Measurements from ENCODE around the gene SHMT2.

SHMT2 gene

DNA sequence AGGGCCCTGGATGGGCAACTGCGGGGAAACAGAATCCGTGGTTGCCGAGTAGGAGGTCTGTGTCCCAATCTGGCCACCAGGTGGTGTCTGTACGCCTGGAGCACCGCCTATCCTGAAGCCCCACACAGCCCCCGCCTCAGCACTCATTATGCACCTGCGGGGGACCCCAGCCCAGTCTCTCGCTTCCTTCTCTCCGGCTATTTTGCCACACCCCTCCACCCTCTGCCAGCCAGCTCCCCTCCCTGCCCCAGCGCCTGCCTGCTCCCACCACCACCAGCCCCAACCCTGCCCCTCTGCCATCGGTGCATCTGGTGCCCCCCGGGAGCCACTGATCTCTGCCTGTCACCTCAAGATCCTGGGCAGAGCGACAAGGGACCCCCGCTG, 15.1 kb upstream of the SHMT2 start:
- peak in 1 of 2 donors; percentile 49 for DNase-seq (ENCODE audit: low read depth in 2 of 2)

DNA sequence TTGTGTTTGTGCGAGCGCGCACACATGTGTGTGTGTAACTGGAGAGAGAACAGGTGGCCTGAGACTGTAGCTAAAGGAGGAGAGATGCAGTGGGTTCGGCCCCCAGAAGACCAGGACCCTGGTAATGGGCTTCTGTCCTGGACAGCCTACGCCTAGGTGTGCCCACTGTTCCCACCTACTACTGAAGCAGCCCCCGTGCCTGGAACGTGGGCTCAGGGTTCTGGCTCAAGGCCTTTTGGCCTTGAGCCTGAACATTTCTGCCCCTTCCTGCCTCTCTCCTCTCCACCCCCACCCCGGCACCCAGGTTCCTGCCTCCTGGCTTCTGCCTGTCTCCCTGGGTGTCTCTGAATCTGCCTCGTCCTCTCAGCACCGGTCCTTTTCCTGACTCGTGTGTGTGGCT, 14.4 kb upstream of the SHMT2 start:
- DNase-seq (ENCODE audit: low read depth in 2 of 2): no peak

DNA sequence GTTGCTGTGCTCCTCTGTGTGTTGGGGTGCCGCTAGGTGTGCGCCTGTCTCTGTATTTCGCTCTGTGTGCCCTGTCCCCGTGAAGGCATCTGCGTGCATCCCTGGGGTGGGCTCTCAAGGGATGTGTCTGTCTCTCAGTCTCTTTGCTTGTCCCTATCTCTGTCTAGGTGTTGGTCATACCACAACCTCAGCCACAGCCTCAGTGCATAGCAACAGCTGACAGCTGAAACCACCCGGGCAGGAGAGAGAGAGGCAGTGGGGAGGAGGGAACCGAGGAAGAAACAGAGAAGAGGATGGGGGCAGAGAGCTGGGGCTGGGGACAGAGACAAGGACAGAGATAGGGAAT, 13.9 kb upstream of the SHMT2 start:
- no peak for DNase-seq (ENCODE audit: low read depth in 2 of 2)

DNA sequence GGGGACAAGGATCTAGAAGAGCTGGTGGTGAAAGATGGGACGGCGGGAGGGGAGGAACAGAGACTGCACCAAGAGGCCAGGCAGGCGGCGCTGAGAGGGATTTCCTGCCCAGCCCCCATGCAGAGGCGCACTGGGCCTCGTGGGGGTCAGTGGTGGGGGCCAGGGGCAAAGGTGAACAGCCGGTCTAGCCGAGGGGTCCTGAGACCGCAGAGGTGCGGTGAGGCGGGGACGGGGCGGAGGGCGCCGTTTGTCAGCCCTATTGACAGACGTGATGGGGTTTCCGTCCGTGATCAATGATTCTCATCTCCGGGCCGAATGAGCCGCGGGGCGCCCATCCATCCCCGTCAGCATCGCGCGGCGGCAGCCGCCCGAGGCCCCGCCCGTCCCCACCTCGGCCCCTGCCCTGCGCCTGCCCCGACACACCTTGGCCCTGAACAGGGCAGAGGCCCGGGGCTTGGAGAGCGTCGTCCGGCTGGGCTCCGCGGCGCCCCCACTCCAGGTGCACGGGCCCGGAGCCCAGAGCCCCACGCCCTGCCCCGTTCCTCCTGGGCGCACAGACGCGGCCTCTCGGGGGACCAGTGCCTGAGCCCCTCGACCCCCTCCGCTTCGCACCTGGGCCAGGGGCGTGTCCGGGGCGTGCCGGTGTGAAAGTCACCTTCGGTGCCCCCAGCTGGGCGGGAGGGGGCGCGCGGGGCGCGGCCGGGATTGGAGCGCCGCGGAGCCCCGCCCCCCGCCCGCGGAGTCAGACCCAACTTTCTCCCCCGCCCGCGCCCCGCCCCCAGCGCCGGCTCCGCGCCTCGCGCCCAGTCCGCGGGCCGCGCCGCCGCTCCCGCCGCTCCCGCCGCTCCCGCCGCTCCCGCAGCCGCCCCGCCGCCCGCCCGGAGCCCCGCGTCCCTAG, 13.2 kb upstream of the SHMT2 start, which contains the start of gene NXPH4:
TSS of gene NXPH4 (plus strand) at position 781 of the 898 bp plus-strand sequence. CDS start 176 bp downstream, outside the sequence.
- no peak for DNase-seq (ENCODE audit: low read depth in 2 of 2)

DNA sequence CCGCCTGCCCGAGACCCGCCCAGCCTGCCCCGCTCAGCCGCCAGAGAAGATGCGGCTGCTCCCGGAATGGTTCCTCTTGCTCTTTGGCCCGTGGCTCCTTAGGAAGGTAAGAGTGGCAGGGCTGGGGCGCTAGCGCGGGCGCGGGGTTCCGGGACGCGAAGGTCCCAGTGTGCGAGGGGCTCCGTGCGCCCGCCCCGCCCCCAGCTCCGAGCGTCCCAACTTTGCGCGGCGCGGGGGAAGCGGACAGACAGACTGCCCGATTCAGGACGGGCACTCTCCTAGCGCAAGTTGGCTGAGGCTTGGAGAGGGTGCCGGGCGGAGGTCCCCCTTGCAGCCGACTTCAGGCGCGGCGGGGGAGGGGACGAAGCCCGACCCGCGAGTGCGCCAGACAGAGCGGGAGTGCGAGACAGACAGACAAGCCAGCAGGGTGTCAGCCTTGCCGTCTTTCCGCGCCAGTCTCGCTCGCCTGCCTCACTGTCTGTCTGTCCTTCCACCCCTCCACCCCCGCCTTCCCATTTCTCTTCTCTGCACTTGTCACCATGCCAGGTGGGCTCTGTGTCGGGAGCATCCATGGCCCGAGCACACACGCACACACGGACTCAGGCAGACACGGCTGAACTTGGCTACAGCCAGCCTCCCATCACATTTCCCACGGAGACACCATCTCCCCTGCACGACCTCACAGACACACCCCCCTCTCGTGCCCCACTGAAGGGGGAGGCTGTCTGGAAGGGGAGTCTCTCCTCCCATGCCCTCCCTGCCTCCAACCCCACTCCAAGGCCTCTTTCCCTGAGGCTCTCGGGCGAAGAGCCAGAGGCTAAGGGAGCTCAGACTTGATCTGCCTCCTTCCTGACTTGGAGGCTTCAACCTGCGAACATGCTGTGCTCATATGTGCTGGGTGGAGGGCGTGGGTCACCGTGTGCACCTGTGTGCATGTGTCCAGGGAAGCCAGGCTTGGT, 12.3 kb upstream of the SHMT2 start:
- no peak for DNase-seq (ENCODE audit: low read depth in 2 of 2)

DNA sequence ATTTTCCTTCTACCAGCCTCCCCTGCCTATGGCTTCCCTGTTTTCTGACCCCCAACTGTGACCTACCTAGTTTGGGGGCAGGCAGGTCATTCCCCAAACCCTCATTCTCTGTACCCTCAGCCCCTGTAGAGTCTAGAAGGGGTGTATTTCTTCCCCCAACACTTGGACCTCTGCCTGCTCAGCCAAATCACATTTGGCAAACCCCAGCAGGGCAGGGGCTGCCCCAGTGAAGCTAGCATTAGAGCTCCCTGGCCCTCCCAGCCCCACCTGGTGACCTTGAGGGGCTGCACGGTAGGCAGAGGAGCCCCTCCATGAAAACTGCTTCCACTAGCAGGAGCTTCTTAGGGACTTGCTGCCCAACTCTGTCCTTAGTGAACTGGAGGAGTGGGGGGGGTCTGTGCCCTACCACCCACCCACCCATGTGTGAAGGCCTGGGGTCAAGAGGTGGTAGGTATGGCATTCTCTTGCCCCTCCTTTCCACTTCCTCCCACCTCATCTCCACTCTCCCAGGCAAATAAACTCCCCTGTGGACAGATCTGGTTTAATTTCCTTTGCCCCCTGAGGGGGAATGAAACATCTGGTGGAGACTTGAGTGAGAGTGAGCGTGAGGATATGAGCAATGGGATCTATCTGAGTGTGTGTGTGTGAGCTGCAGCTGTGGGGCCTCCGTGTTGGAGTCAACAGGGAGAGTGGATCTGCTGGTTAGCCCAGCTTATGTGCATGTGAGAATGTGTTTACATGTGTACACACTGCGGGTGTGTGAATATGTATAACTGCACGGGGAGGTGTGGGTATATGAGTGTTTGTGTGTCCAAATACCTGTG, 11.3 kb upstream of the SHMT2 start:
- DNase-seq (ENCODE audit: low read depth in 2 of 2): no peak

DNA sequence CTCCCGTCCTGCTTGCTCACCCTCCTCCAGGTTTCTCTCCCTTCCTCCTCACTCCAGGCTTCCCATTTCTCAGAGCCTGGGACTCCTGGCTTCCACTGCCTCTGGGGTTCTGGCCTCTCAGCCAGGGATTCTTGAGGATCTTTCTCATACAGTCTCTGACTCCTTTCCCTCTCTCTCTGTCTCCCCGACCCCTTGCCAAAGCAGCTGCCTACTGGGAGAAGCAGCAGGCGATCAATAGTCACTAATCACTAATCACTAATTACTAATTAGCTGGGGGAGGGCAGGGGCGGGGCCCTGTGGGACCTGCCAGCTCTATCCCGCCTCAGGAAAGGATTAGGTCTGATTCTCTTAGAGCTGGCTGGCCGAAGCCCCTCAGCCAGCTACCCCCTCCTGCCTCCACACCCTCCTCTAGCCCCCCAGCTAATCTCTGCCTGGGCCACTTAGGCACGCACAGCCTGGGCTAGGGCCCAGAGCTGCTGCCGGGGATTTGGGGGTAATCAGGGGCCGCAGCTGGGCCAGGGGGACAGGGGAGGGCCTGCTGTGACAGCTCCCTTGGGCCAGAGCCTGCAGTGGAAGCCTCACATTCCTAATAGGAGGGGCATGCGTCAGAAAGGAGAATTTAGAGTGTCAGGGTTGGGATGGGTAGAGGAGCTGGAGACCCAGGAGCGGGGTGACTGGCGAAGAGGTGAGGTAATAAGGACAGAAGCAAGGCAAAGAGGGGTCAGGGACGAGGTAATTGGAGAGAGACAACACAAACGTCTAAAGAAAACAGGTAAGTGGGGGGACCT, 10.1 kb upstream of the SHMT2 start:
- DNase-seq (ENCODE audit: low read depth in 2 of 2): no peak

DNA sequence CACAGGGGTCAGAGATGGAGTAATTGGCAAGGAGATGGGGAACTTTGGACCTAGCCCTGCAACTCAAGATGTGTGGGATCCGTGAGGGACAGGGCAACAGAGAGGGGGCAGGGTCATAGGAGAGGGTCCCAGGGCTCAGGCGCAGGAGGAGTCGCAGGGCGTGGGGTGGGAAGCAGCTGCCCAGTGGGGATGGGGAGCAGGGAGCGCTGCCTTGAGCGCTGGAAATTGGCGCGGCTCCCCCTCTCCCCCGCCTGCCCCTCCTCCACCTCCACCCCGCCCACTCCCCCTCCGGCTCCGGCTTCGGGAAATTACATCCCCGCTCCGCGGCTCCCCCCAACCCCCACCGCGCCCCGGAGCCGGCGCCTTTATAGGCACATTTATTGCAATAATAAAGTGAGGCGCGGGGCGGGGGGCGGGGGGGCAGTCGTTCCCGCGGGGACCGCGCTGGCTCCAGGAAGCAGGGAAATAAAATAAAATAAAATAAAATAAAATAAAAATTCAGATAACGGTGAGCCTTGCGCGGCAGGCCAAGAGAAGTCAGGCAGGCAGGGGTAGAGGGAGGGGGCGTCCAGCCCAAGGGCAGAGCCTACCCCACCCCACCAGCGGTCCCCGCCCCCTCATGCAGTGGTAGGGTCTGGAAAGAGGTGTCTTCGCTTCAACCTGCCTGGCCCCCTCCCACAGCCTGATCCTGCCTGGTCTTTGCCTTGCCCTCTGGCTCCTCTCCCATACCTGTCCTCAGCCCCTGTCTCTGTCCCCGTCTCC, 9.3 kb upstream of the SHMT2 start:
- no peak for DNase-seq (ENCODE audit: low read depth in 2 of 2)

DNA sequence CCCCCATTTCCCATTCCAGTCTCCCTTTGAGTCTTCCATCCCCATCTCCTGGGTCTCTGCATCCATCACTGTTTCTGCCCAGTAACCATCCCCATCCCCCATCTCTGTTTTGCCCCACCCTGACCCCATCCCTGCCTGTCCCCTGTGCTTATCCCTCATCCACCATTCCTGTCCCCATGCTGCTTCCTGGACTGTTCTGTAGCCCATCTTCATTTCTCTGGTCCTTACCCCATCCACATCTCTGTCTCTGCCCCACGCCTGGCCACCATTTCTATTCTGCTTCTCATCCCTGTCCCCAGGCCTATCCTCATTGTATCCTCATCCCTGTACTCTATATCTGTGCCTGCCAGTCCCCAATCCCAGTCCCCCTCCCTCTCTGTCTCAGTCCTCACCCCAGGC, 8.7 kb upstream of the SHMT2 start:
- DNase-seq (ENCODE audit: low read depth in 2 of 2): no peak

DNA sequence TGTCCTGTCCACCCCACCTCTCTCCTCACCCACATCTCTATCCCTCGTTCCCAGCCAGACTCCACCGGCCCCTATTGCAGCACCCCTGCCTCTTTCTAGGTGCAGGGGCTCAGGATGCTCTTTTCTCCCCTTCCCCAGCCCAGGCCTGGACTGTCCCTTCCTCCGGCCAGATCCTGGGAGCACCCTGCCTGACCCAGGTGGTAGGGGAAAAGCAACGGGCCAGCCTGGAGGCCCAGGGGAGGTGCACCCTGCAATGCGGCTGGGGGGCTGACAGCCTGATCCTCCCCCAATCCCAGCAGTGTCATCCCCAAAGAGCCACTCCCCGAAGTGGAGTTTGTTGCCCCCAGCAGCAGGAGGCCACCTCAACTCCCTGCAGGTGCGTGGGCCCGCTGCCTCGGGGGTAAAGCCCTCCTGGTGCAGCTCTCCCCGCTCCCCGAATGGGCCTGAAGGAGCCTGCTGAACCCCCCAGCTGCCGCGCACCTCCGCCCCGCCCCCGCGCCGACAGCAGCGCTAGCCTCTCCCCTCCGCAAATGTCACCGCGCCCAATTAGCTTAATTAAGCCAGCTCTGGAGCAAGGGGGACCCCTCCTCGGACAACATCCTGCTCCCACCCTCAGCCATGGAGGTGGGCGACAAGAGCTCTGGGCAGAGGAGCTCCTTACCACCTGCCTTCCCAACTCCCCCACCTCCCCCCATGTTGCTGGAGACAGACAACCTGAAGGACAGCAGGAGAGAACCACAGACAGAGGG, 8.2 kb upstream of the SHMT2 start:
- no peak for DNase-seq (ENCODE audit: low read depth in 2 of 2)

DNA sequence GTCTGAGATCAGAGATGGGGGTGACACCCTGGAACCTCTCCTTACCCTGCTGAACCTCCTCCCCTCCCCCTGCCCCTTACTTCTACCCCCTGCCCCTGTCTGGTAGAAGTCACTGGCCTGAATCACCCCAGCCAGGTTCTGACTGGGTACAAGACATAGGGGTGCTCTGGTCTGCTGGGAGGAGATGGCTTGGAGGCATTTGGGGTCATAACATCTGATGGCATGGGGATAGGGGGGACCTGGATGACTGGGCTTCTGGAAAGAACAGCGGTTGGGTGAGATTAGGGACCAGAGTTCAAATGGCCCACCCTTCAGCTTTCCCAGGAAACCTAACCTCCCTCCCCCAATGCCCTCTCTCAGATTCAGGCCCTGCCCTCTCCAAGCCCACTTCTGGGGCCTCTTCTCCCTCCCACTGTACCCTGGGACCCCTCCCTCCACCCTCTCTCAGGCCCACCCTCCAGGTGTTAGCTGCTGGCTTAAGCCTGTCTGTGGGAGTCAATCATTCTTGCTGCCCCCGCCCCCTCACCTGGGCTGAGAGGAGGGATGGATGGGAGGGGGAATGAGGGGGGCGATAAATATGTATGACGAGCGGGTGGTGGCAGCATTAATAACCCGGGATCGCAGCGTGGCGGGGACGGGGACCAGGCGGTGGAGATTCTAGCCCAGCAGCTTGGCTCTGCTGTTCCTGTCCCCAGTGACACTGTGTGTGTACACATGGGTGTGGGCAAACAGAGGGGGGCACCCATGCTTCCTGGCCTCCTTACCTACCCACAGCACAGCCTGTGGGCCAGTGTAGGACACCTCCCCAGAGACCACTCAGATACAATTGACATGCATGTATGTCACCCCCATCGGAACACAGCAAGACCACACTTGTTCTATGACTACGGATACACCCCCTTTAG, 7.0 kb upstream of the SHMT2 start:
- DNase-seq (ENCODE audit: low read depth in 2 of 2): no peak

DNA sequence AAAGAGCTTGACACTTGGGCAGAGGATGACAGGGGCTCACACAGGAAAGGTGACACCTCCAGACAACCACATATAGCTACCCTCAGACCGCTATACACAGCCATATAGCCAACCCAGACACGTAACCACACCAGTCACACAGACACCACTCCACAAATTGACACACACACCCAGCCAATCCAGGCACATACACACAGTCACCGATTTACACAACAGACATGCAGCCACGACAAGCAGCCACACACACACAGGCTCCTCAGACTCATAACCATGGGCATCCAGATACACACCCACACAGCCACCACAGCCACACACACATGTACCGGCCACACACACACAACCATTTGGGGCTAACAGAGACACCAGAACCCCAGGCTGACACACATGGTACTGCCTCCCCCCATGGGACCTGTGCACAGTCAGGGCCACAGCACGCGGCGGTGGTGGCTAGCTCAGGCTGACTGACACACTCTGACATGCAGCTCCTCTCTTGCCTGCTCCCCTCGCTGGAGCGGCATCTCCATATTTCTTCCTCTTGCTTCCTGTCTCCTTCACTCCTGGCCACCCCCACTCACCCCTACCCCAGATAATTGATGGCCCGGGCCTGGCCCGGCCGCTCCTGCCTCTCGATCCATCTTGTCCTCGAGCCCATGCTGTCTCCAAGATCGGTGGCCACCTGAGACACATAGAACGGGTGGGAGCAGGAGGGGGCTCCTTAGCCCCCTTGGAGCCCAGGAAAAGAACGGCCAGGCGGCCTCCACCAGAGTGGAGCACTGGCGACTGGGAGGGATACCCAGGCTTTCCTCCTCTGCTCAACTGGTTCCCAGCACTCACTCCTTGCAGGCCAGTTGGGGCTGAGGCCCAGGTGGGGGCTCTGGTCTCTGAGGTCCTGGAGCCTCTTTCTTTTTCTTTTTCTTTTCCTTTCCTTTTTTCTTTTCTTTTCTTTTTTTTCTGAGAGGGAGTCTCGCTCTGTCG, 6.0 kb upstream of the SHMT2 start:
- DNase-seq (ENCODE audit: low read depth in 2 of 2): no peak

DNA sequence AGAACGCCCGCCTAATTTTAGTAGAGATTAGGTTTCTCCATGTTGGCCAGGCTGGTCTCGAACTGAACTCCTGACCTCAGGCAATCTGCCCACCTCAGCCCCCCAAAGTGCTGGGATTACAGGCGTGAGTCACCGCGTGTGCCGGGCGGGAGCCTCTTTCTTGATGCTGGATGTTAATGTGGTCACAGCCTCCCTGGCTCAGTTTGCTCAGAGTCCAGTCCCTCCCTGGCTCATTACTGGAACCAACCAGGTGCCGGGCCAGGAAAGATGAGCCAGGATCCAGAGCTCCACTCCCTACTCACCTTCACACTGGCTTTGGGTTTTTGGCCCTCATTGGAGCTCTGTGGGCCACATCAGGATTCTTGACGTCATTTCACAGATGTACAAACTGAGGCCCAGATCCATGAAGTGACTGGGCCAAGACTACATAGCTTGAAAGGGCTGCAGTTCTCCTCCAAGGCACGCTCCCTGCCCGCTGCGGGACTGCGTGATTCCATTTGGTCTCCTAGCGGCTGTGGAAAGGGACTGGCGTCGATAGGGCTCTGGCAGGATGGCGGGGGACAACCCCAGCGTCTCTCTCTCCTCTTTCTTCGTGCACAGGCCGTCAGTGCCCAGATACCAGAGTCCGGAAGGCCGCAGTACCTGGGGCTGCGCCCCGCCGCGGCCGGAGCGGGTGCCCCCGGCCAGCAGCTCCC, 5.1 kb upstream of the SHMT2 start:
- no peak for DNase-seq (ENCODE audit: low read depth in 2 of 2)

DNA sequence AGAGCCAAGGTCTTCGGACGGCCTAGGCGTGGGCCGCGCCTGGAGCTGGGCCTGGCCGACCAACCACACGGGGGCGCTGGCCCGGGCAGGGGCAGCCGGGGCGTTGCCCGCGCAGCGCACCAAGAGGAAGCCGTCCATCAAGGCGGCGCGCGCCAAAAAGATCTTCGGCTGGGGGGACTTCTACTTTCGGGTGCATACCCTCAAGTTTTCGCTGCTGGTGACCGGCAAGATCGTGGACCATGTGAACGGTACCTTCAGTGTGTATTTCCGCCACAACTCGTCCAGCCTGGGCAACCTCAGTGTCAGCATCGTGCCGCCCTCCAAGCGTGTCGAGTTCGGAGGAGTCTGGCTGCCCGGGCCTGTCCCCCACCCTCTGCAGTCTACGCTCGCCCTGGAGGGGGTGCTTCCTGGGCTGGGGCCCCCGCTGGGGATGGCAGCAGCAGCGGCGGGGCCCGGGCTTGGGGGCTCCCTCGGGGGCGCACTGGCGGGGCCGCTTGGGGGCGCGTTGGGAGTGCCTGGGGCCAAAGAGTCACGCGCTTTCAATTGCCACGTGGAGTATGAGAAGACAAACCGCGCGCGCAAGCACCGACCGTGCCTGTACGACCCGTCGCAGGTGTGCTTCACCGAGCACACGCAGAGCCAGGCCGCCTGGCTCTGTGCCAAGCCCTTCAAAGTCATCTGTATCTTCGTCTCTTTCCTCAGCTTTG, 4.4 kb upstream of the SHMT2 start:
- DNase-seq (ENCODE audit: low read depth in 2 of 2): no peak

DNA sequence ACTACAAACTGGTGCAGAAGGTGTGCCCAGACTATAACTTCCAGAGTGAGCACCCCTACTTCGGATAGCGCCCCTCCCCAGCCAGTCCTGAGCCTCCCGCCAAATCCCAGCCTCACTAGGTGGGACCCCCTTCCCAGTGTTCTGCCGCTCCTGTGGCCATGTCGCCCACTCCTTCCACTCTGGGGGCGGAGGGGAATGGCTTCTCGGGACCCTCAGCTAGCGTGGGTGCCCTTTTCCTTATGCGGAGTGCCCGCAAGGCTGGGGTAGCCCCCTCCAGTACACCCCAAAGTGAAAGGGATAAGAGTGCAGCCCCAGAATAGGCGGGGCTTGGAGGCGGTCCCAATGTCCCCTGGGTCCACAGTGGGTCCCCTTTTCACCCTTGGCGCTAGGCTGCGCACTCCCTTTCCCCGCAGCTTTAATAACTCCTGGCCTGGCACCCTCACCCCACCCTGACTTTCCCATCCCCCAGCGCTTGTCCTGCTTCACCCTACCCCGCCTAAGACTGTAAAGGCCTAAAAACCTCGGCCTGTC, 3.8 kb upstream of the SHMT2 start:
- DNase-seq (ENCODE audit: low read depth in 2 of 2): no peak
